HG02885 (cell line): ENCODE measurements around the gene ASCC2.
"Not testable (repeated sequence)": the region's sequence is repeated elsewhere in the genome, so short reads cannot be mapped to it uniquely, and the experiment has no call there.

Source experiments
- ATAC-seq: cut with Tn5 transposase; IDR thresholded peaks from one replicate; pipeline ENCODE4 v1.9.1; 2021; ENCODE audit warnings: mild to moderate bottlenecking; ENCODE audit not compliant: unreplicated experiment, poor library complexity

The ASCC2 gene

GRCh38 chr22:29758959-29759358, 79.1 kb downstream of the ASCC2 start:
- no peak for ATAC-seq

- ATAC-seq: no peak
Observed at GRCh38 chr22:29758068-29758622, 79.9 kb downstream of the ASCC2 start.

DNA sequence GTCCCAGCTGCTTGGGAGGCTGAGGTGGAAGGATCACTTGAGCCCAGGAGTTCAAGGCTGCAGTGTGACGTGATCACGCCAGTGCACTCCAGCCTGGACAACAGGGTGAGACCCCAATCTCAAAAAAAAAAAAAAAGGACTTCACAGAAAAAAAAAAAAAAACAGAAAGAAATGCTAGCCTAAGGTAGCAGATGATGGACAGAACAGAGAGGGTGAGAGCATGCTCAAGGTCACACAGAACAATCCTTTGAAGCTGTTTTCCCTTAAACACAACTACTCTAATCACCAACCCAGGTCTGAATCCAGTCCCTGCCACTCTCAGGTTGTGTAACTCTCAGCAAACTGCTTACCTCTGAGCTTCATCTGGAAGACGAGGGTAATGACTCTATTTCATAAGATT, 81.0 kb downstream of the ASCC2 start:
- no peak for ATAC-seq

DNA sequence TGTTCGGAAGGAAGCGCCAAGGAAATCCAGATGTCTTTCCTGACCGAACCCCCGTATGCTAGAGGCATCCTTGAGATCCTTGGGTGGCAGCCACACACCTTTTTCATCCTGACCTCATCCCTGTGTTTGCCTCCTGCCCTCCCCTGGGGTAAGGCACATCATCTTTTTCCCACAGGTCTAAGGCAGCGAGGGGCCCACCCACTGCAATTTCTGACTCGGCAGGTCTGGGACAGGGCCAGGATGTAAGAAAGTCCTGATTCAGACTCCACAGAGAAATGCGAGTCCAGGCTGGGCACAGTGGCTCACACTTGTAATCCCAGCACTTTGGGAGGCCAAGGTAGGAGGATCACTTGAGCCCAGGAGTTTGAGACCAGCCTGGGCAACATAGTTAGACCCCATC, 81.7 kb downstream of the ASCC2 start:
- ATAC-seq: no peak

- ATAC-seq: no peak
Observed at GRCh38 chr22:29755889-29756288, 82.2 kb downstream of the ASCC2 start.

DNA sequence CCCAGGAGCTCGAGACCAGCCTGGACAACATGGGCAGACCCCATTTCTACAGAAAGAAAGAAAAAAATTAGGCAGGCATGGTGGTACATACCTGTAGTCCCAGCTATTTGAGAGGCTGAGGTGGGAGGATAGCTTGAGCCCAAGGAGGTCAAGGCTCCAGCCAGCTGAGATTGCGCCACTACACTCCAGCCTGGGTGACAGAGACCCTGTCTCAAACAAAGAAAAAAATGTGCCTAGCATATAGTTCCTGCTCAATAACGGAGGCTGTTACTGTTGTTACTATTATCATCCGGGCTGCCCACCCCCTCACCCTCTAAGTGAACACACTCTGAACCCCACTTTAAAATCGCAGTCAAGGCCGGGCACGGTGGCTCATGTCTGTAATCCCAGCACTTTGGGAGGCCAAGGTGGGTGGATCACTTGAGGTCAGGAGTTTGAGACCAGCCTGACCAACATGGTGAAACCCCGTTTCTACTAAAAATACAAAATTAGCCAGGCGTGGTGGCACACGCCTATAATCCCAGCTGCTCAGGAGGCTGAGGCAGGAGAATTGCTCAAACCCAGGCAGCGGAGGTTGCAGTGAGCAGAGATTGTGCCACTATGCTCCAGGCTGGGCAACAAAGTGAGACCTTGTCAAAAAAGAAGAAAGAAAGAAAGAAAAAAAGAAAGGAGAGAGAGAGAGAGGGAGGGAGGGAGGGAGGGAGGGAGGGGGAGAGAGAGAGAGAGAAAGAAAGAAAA, 83.2 kb downstream of the ASCC2 start:
- not testable (repeated sequence) for ATAC-seq

- ATAC-seq: no peak
Observed at GRCh38 chr22:29753808-29754657, 84.0 kb downstream of the ASCC2 start.

- no peak for ATAC-seq
Observed at GRCh38 chr22:29751669-29752068, 86.4 kb downstream of the ASCC2 start.

DNA sequence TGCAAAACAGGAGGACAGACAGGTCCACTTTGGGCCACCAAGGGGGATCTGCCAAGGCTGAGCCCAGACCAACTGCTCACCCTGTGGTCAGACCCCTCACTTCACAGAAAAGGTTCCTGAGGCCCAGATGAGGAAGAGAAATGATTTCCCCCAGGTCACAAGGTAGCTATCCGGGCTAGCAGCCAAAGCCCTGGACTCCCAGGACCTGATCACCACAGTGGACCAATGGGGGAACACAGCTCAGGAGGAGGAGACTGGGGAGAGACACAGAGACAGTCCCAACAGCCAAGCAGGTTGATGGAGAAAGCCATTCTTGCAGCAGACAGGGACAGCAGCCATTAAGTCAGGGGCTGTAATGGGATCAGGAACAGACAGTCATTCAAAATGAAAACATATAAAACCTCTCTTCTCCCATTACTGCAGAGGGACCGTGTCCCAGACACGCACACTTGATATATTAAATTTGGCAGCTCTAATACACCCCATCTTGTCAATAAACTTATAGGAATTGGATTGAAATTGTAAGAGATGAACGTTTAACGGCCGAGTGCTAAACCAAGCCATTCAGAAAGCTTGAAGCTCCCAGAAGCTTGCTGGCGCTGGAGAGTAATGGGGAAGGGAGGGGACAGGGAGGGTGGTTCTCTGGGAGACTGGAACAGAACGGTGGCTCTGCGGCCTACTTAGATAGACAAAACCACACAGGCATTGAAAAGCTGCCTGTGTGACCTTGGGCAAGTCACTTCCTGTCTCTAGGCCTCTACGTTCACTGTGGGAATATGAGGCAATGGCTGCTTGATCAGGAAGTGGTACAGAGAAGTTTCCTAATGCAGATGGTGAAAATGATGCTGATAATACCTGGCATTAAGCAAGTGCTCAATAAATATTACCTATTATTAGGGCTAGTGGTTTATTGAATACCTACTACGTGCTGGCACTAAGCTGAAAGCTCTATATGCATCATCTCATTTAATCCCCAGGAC, 87.2 kb downstream of the ASCC2 start:
- no peak for ATAC-seq

GRCh38 chr22:29750029-29750428, 88.0 kb downstream of the ASCC2 start:
- ATAC-seq: no peak

DNA sequence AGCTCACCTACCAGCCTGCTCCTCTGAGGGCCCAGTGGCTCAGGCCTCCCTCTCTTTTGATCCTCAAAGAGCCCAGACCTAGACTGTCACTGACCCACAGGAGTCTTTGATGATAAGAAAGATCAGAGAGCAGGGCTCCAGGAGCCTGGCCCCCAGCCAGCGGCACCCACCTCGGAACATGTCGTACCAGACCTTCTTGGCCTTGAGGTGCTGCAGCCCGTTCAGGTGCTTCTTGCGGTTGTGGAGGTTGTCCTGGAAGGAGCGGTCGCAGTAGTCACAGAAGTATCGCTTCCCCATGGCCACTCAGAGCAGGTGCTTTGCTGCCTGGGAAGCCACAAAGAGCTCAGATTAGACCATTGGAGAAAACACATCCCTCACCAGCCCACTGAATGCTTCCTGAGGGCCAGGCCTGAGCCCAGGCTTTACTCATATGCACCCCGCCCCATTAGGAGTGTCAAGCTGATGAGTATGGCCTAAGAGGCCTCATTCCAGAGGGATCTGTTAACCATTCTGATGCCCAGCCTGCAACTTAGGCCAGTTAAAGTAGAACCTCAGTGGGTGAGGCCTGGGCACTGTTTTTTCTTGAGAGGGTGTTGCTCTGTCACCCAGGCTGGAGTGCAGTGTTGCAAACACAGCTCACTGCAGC, 89.7 kb downstream of the ASCC2 start:
- ATAC-seq: no peak

DNA sequence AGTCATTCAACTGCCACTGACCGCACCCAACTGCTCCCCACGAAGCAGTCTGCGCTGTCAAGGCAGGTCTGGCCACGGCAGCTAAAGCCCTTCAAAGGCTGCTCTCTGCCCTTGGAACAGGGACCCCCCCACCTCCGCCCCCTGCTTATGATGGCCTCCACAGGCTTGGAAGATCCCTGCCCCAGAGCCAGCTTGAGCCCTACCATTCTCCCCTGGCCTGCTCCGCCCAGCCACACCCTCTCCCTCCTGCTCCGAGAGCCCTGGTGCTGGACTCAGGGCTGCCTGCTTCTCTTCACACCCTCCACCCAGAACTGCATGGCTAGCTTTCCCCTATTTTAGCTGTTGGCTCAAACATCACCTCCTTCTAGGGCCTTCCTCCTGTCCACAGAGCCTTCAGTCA, 90.2 kb downstream of the ASCC2 start:
- no peak for ATAC-seq

DNA sequence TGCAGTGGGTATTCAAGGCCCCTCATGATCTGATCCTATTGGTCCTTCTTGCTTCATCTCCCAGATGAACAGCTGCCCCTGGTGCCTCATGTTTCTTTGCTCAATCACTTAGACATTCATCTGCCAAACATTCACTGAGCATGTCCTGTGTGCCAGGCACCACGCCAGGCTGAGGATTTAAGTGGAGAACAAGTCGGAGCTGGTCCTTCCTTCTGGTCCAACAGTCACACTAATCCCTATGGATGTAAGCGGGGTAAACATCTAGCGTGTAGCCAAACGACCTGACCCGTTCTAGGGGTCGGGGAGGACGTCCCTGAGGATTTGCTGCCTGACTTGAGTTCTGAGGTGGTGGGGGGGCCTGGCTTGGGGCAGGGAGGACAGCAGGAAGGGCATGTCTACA, 93.2 kb downstream of the ASCC2 start:
- ATAC-seq: no peak

- ATAC-seq: no peak
Observed at GRCh38 chr22:29742326-29742725, 95.7 kb downstream of the ASCC2 start.

DNA sequence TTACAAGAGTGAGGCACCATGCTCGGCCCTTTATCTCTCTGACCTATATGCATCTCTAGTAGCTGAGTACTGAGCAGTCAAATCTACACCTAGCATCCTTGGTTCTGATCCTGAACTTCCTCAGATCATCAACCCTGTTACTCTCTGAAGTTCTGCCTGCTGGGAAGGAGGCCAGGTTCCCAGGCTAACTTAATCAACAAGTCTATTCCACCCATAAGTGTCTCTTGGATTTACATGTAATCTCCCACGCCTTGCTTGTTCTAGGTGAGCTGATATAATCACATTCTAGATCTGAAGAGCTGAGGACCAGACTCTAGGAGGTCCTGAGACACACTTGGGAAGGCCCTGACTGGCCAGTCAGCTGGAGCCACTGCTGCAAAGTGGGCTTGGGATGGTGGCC, 96.1 kb downstream of the ASCC2 start:
- ATAC-seq: no peak

DNA sequence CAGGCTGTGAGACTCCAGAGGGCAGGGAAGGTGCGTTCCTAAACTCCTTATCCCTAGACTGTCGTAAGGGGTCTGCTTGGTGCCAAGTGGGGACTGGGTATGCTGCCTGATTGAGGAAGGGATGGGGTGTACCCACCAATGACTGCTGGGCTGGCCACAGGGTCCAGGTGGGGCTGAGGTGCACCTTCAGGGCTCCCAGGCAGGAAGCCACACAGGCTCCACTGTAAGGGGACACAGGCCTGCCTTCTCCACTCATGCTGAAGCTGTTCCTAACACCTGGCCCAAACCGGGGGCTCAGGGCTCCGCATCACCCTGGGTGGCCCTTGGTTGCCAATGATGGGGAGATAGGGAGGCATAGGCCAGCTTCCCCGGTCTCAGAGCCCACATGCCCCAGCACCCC, 97.9 kb downstream of the ASCC2 start:
- ATAC-seq: no peak

DNA sequence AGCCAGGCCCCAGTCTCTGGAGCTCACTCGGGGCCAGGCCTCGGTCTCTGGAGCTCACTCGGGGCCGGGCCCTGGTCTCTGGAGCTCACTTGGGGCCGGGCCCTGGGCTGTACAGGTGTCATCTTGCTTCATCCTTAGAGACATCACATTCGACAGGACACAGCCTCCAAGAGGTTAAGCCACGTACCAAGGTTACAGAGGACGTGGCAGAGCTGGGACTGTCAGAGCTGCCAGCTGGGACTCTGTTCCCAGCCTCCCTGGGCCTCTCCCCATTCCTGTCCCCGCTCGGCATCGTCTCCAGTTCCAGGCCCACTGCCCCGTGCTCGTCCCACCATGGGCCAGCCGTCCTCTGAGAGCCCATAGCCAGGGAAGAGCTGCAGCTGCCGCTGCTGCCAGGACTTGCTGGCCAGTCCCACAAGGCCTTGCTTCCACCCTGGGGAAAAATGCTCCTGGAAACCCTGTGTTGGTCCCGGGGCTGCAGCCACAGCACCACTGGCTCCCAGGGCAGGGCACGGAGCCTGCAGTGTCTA, 98.7 kb downstream of the ASCC2 start:
- ATAC-seq: no peak
